GM18508 (cell line): ENCODE results near the gene LRRC25.
"Not testable (repeated sequence)": the region's sequence is repeated elsewhere in the genome, so short reads cannot be mapped to it uniquely, and the experiment has no call there.

ENCODE experiments used
- ATAC-seq: cut with Tn5 transposase; IDR thresholded peaks from one replicate; pipeline ENCODE4 v1.9.1; 2021; ENCODE audit warnings: moderate number of reproducible peaks; ENCODE audit not compliant: insufficient read depth, unreplicated experiment

LRRC25 gene

GRCh38 chr19:18353378-18354005 is 43.9 kb downstream of the LRRC25 start:
- ATAC-seq: no peak

GRCh38 chr19:18351544-18351943 is 45.9 kb downstream of the LRRC25 start:
- ATAC-seq: no peak

- ATAC-seq: no peak
Observed at GRCh38 chr19:18350490-18350889, 46.9 kb downstream of the LRRC25 start.

GRCh38 chr19:18349524-18350128 is 47.8 kb downstream of the LRRC25 start:
- no peak for ATAC-seq

- not testable (repeated sequence) for ATAC-seq
Observed at GRCh38 chr19:18348818-18349339, 48.5 kb downstream of the LRRC25 start.

- no peak for ATAC-seq
Observed at GRCh38 chr19:18348171-18348570, 49.3 kb downstream of the LRRC25 start.

GRCh38 chr19:18346091-18346490 is 51.3 kb downstream of the LRRC25 start:
- ATAC-seq: no peak

GRCh38 chr19:18345296-18345695 is 52.1 kb downstream of the LRRC25 start:
- ATAC-seq: no peak

- ATAC-seq: no peak
Observed at GRCh38 chr19:18344582-18344950, 52.9 kb downstream of the LRRC25 start.

- ATAC-seq: no peak
Observed at GRCh38 chr19:18342090-18342632, 55.3 kb downstream of the LRRC25 start.
